Measurements from ENCODE around the gene XYLT1.

Gene XYLT1

GRCh38 chr16:17230932-17231581, 239.7 kb downstream of the XYLT1 start:
- Histone ChIP-seq H3K4me1 (ENCODE audit: control insufficient read depth, low read length) (no peaks in the 10 kb centered on the region), H3K27ac (ENCODE audit: low read depth, low read length) (no peak overlapping the region), H3K27me3 (ENCODE audit: control insufficient read depth, low read length) (no peaks in the 10 kb centered on the region), H4K20me1 (ENCODE audit: control insufficient read depth, insufficient read depth, low read depth, low read length) (0 out of 2 replicates have a peak, but pooled peaks cover 4% of the 10 kb centered on the region), H3K4me3 (ENCODE audit: low read length) (no peak overlapping the region), H3K36me3 (ENCODE audit: control insufficient read depth, low read length) (no peaks in the 10 kb centered on the region), H3K9me3 (ENCODE audit: control insufficient read depth, insufficient read depth, low read length) (no peaks in the 10 kb centered on the region), H3K9me2 (replicated peaks; ENCODE audit: control insufficient read depth, low read length) (no peaks in the 10 kb centered on the region), H3K79me2 (ENCODE audit: control insufficient read depth, low read length) (no peaks in the 10 kb centered on the region), H3K4me2 (ENCODE audit: low read length) (no peak overlapping the region), H3F3A (ENCODE audit: control insufficient read depth, insufficient read depth) (no peaks in the 10 kb centered on the region)
- no peak for TF ChIP-seq CTCF (IDR thresholded peaks at IDR 0.05; ENCODE audit: low read depth, low read length, poor library complexity, severe bottlenecking)
- TF ChIP-seq EZH2phosphoT487 (IDR thresholded peaks at IDR 0.05; ENCODE audit: borderline replicate concordance, low read length), result no peak

- no peak overlapping the region for H3K4me2 ChIP-seq (ENCODE audit: low read length)
- no peaks in the 10 kb centered on the region for H3F3A ChIP-seq (ENCODE audit: control insufficient read depth, insufficient read depth)
- H3K79me2 ChIP-seq (ENCODE audit: control insufficient read depth, low read length), result no peaks in the 10 kb centered on the region
- no peaks in the 10 kb centered on the region for H3K9me3 ChIP-seq (ENCODE audit: control insufficient read depth, insufficient read depth, low read length)
- no peak overlapping the region for H3K4me3 ChIP-seq (ENCODE audit: low read length)
- no peaks in the 10 kb centered on the region for H3K27me3 ChIP-seq (ENCODE audit: control insufficient read depth, low read length)
- H3K36me3 ChIP-seq (ENCODE audit: control insufficient read depth, low read length), result no peaks in the 10 kb centered on the region
- H3K4me1 ChIP-seq (ENCODE audit: control insufficient read depth, low read length), result peaks cover 10% of the 10 kb centered on the region
- 0 out of 2 replicates have a peak, but pooled peaks cover 4% of the 10 kb centered on the region for H4K20me1 ChIP-seq (ENCODE audit: control insufficient read depth, insufficient read depth, low read depth, low read length)
- H3K27ac ChIP-seq (ENCODE audit: low read depth, low read length), result no peak overlapping the region
- no peaks in the 10 kb centered on the region for H3K9me2 ChIP-seq (replicated peaks; ENCODE audit: control insufficient read depth, low read length)
- TF ChIP-seq EZH2phosphoT487 (IDR thresholded peaks at IDR 0.05; ENCODE audit: borderline replicate concordance, low read length) (no peak), CTCF (IDR thresholded peaks at IDR 0.05; ENCODE audit: low read depth, low read length, poor library complexity, severe bottlenecking) (no peak)
Measured at GRCh38 chr16:17229766-17230165, 241.0 kb downstream of the XYLT1 start.

- Histone ChIP-seq H3K27me3 (ENCODE audit: control insufficient read depth, low read length) (no peaks in the 10 kb centered on the region), H3K27ac (ENCODE audit: low read depth, low read length) (no peak overlapping the region), H3K79me2 (ENCODE audit: control insufficient read depth, low read length) (no peaks in the 10 kb centered on the region), H3K36me3 (ENCODE audit: control insufficient read depth, low read length) (no peaks in the 10 kb centered on the region), H3K4me3 (ENCODE audit: low read length) (no peak overlapping the region), H4K20me1 (ENCODE audit: control insufficient read depth, insufficient read depth, low read depth, low read length) (0 out of 2 replicates have a peak, but pooled peaks cover 4% of the 10 kb centered on the region), H3K4me1 (ENCODE audit: control insufficient read depth, low read length) (peaks cover 16% of the 10 kb centered on the region), H3K9me3 (ENCODE audit: control insufficient read depth, insufficient read depth, low read length) (no peaks in the 10 kb centered on the region), H3K4me2 (ENCODE audit: low read length) (no peak overlapping the region), H3F3A (ENCODE audit: control insufficient read depth, insufficient read depth) (no peaks in the 10 kb centered on the region), H3K9me2 (replicated peaks; ENCODE audit: control insufficient read depth, low read length) (no peaks in the 10 kb centered on the region)
- TF ChIP-seq EZH2phosphoT487 (IDR thresholded peaks at IDR 0.05; ENCODE audit: borderline replicate concordance, low read length) (no peak), CTCF (IDR thresholded peaks at IDR 0.05; ENCODE audit: low read depth, low read length, poor library complexity, severe bottlenecking) (no peak)
Measured at GRCh38 chr16:17229131-17229530, 241.6 kb downstream of the XYLT1 start.

All from DOHH2 (cell line).